CD14-positive monocyte (primary cell): ENCODE measurements around the gene ZNF281. TPM values are rescaled to one million over a fixed set of nuclear protein-coding genes. Genes with fewer than 3 reads are reported as not detected.
A peak's percentile ranks its signal among the peaks of the same experiment; 100 is the strongest.

ENCODE experiments used
- DNase-seq, 3 donors: peaks; one replicate each; pipeline ENCODE4 v3.0.0-alpha.2; 2011 to 2022
- H2AFZ ChIP-seq: 2 replicates; pipeline ENCODE4 v1.6.0; 2012; ENCODE audit warnings: mild to moderate bottlenecking, low read depth, low read length, inconsistent platforms; ENCODE audit not compliant: insufficient read depth, poor library complexity, severe bottlenecking
- H3K27ac ChIP-seq, 2 donors: 1 replicate in 1 of 2; 2 replicates in 1 of 2; pipeline ENCODE4 v1.5.1; 2012 to 2013; ENCODE audit warnings: low read length in 2 of 2, control low read depth in 1 of 2, inconsistent platforms in 1 of 2, low read depth in 1 of 2, mild to moderate bottlenecking in 1 of 2
- H3K27me3 ChIP-seq, 2 donors: one replicate each; pipeline versions ENCODE4 v1.6.0 to v1.6.1; 2011 to 2013; ENCODE audit warnings: low read length in 2 of 2; ENCODE audit not compliant: control insufficient read depth in 2 of 2, insufficient read depth in 2 of 2
- H3K36me3 ChIP-seq, 2 donors: replicated peaks in 1 of 2; 1 replicate in 1 of 2; 2 replicates in 1 of 2; pipeline versions ENCODE4 v1.5.1 to v1.6.1; 2012 to 2013; ENCODE audit warnings: low read length in 2 of 2, control low read depth in 1 of 2, inconsistent platforms in 1 of 2, mild to moderate bottlenecking in 1 of 2; ENCODE audit not compliant: insufficient read depth in 2 of 2, control insufficient read depth in 1 of 2
- H3K4me1 ChIP-seq, 2 donors: 1 replicate in 1 of 2; 2 replicates in 1 of 2; pipeline versions ENCODE4 v1.5.1 to v1.6.1; 2012 to 2013; ENCODE audit warnings: low read length in 2 of 2, control low read depth in 1 of 2, inconsistent platforms in 1 of 2, mild to moderate bottlenecking in 1 of 2, moderate library complexity in 1 of 2; ENCODE audit not compliant: insufficient read depth in 2 of 2, control insufficient read depth in 1 of 2
- H3K4me2 ChIP-seq: replicated peaks from 2 replicates; pipeline ENCODE3; 2012; ENCODE audit warnings: low read length, moderate library complexity, mild to moderate bottlenecking; ENCODE audit not compliant: poor library complexity, severe bottlenecking; ENCODE audit errors: extremely low read depth
- H3K4me3 ChIP-seq, 3 experiments: fragments of 200-600 bp in 1 of 3; sonication (generic) in 1 of 3; replicated peaks in 1 of 3; 1 replicate in 2 of 3; 2 replicates in 1 of 3; pipeline ENCODE4 v1.5.1; 2011 to 2013; ENCODE audit warnings: low read length in 3 of 3, mild to moderate bottlenecking in 3 of 3, control low read depth in 2 of 3, low read depth in 2 of 3, inconsistent platforms in 1 of 3, moderate library complexity in 1 of 3
- H3K79me2 ChIP-seq: 2 replicates; pipeline ENCODE4 v1.6.0; 2012; ENCODE audit warnings: mild to moderate bottlenecking, control low read depth, inconsistent platforms, low read length, moderate library complexity; ENCODE audit not compliant: insufficient read depth
- H3K9ac ChIP-seq: 2 replicates; pipeline ENCODE4 v1.6.0; 2017; ENCODE audit warnings: low read length, mild to moderate bottlenecking; ENCODE audit not compliant: insufficient read depth, poor library complexity, severe bottlenecking
- H3K9me3 ChIP-seq, 2 donors: replicated peaks in 1 of 2; 1 replicate in 1 of 2; 2 replicates in 1 of 2; pipeline versions ENCODE4 v1.5.1 to v1.6.1; 2012 to 2013; ENCODE audit warnings: low read length in 2 of 2, control low read depth in 1 of 2; ENCODE audit not compliant: control insufficient read depth in 1 of 2, insufficient read depth in 1 of 2
- H4K20me1 ChIP-seq: 2 replicates; pipeline ENCODE4 v1.6.0; 2012; ENCODE audit warnings: mild to moderate bottlenecking, low read length, control low read depth, moderate library complexity; ENCODE audit not compliant: insufficient read depth
- H3K27ac Mint-ChIP-seq, 7 donors: one replicate each; pipeline ENCODE4 v1.8.0; 2020; ENCODE audit warnings: mild to moderate bottlenecking in 7 of 7, mixed read lengths in 7 of 7, moderate library complexity in 6 of 7, inconsistent platforms in 2 of 7
- H3K27me3 Mint-ChIP-seq, 3 donors: one replicate each; pipeline ENCODE4 v1.8.0; 2021 to 2022; ENCODE audit warnings: low read depth in 3 of 3, mild to moderate bottlenecking in 3 of 3, mixed read lengths in 3 of 3, moderate library complexity in 3 of 3, inconsistent platforms in 1 of 3
- H3K36me3 Mint-ChIP-seq, 2 donors: one replicate each; pipeline ENCODE4 v1.8.0; 2020; ENCODE audit warnings: mixed read lengths in 2 of 2, inconsistent platforms in 1 of 2, mild to moderate bottlenecking in 1 of 2
- H3K4me1 Mint-ChIP-seq: one replicate; pipeline ENCODE4 v1.8.0; 2020; ENCODE audit warnings: mild to moderate bottlenecking, mixed read lengths
- H3K4me3 Mint-ChIP-seq, 2 donors: one replicate each; pipeline ENCODE4 v1.8.0; 2020; ENCODE audit warnings: mild to moderate bottlenecking in 2 of 2, mixed read lengths in 2 of 2, moderate library complexity in 1 of 2
- H3K9me3 Mint-ChIP-seq, 7 donors: one replicate each; pipeline ENCODE4 v1.8.0; 2020 to 2022; ENCODE audit warnings: mixed read lengths in 7 of 7, mild to moderate bottlenecking in 6 of 7, moderate library complexity in 6 of 7, inconsistent platforms in 2 of 7
- WGBS: methylation state at CpG from one replicate; pipeline ENCODE4 v1.1.5; 2013; ENCODE audit warnings: missing lambda C conversion rate; ENCODE audit not compliant: insufficient coverage; 5-methylcytosine and 5-hydroxymethylcytosine counted together
- intact Hi-C, 2 donors: fragments of 100-400 bp; cut with micrococcal nuclease; formaldehyde crosslinking; loops; one replicate each; pipeline versions ENCODE4 v1.15.0 to v1.15.1; 2023
- polyA plus RNA-seq, 3 donors: library from polyadenylated mRNA; depleted of rRNA in 1 of 3; unstranded in 2 of 3; stranded (reverse) in 1 of 3; fragments of 300-500 nt in 2 of 3; fragments of >200 nt in 1 of 3; fragmentation: Illumina TruSeq in 2 of 3; gene quantifications; 1 replicate in 2 of 3; 2 replicates in 1 of 3; pipeline ENCODE4 v1.2.3, GENCODE V29; 2012 to 2021
- TF ChIP-seq, protein P1 (sequence below): fragments of 200-600 bp; IDR thresholded peaks from one replicate; pipeline ENCODE4 v1.8.0; 2022; ENCODE audit warnings: antibody characterized with exemption, mild to moderate bottlenecking

ZNF281 gene
- polyA plus RNA-seq, 3 donors: 10.5 to 30.6 (median 26.6) TPM

DNA sequence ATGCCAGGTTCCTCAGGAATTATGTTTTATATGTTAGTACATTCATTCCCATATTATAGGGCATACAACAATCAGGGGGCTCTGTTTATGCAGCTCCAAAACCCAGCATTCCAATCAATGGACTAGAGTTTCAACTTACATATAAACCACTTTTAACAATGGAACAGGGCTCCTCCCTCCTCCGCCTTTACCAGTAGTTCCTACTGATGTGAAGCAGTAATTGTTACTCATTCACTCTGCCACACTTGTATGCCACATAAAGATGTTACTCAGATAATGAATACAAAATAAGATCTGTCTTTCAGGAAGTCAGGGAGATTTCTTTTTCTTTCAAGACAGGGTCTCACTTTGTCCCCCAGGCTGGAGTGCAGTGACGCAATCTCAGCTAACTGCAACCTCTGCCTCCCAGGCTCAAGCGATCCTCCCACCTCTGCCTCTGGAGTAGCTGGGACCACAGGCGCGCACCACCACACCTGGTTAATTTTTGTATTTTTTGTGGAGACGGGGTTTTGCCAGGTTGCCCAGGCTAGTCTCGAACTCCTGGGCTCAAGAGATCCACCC, 17.1 kb downstream of the ZNF281 start:
- H3K36me3 Mint-ChIP-seq: peaks cover 0 to 7% of the 10 kb centered on the region in 2 donors
- 100% methylated on average over 1 of the region's 7 CpGs for WGBS
- intact Hi-C loops: no loop called here

DNA sequence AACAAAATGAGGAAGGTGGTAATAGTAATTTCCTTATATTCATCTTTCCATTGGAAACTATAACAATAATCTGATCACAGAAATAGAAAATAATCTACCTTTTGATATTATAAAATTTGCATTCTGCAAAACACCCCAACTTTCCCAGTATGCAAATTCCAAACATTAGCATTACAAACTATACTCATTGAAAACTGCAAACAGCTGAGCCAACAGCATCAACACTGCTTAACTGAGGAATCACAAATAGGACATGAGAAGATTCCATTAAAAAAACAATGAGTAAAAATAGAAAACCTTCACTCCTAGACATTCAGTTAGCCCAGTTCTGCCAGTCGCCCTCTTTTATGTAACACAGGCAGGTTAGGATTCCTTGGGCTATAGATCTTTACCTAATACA, 18.1 kb downstream of the ZNF281 start:
- WGBS: no CpG with 5 or more reads among the region's 1 CpG
- no peaks in the 10 kb centered on the region for H3K79me2 ChIP-seq
- intact Hi-C loops: no loop called here
- peaks cover 20% of the 10 kb centered on the region for H3K4me1 Mint-ChIP-seq
- no peaks in the 10 kb centered on the region for H3K36me3 Mint-ChIP-seq
- no peaks in the 10 kb centered on the region for H4K20me1 ChIP-seq
- no peaks in the 10 kb centered on the region for H3K9me3 ChIP-seq
- no peak overlapping the region for H2AFZ ChIP-seq
- no peaks in the 10 kb centered on the region for H3K36me3 ChIP-seq
- H3K27ac ChIP-seq: no peak overlapping the region
- no peak overlapping the region for H3K4me2 ChIP-seq
- peaks cover 0 to 1% (median 1%) of the 10 kb centered on the region in 3 donors for H3K27me3 Mint-ChIP-seq
- peaks cover 10 to 11% of the 10 kb centered on the region in 2 donors for H3K4me1 ChIP-seq
- H3K27me3 ChIP-seq: no peaks in the 10 kb centered on the region
- peaks cover 0 to 3% (median 0%) of the 10 kb centered on the region in 7 donors for H3K9me3 Mint-ChIP-seq
- DNase-seq: no peak
- H3K4me3 Mint-ChIP-seq: no peak overlapping the region
- no peak overlapping the region for H3K4me3 ChIP-seq
- H3K9ac ChIP-seq: no peak overlapping the region
- TF ChIP-seq, protein P1, sequence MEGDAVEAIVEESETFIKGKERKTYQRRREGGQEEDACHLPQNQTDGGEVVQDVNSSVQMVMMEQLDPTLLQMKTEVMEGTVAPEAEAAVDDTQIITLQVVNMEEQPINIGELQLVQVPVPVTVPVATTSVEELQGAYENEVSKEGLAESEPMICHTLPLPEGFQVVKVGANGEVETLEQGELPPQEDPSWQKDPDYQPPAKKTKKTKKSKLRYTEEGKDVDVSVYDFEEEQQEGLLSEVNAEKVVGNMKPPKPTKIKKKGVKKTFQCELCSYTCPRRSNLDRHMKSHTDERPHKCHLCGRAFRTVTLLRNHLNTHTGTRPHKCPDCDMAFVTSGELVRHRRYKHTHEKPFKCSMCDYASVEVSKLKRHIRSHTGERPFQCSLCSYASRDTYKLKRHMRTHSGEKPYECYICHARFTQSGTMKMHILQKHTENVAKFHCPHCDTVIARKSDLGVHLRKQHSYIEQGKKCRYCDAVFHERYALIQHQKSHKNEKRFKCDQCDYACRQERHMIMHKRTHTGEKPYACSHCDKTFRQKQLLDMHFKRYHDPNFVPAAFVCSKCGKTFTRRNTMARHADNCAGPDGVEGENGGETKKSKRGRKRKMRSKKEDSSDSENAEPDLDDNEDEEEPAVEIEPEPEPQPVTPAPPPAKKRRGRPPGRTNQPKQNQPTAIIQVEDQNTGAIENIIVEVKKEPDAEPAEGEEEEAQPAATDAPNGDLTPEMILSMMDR: no peak
- H3K27ac Mint-ChIP-seq: peak overlapping the region in 1 of 7 donors; percentile 38

More for the DNA sequence above, 17.1 kb downstream of the ZNF281 start:
- H3K27me3 ChIP-seq: no peaks in the 10 kb centered on the region
- no peaks in the 10 kb centered on the region for H3K36me3 ChIP-seq
- Mint-ChIP-seq H3K9me3 (peaks cover 0 to 3% (median 0%) of the 10 kb centered on the region in 7 donors), H3K4me1 (peaks cover 20% of the 10 kb centered on the region), H3K27ac (no peak overlapping the region), H3K27me3 (peaks cover 0 to 1% (median 1%) of the 10 kb centered on the region in 3 donors), H3K4me3 (no peak overlapping the region)
- no peak overlapping the region for H3K4me3 ChIP-seq
- TF ChIP-seq, protein P1: no peak
- DNase-seq: no peak
- no peaks in the 10 kb centered on the region for H3K9me3 ChIP-seq
- no peaks in the 10 kb centered on the region for H4K20me1 ChIP-seq
- H2AFZ ChIP-seq: no peak overlapping the region
- H3K79me2 ChIP-seq: no peaks in the 10 kb centered on the region
- no peak overlapping the region for H3K27ac ChIP-seq
- no peak overlapping the region for H3K9ac ChIP-seq
- no peak overlapping the region for H3K4me2 ChIP-seq
- H3K4me1 ChIP-seq: peaks cover 10 to 11% of the 10 kb centered on the region in 2 donors
